Transverse colon (tissue), 4 donors: ENCODE results near the gene ALDH3A2.
A peak's percentile ranks its signal among the peaks of the same experiment; 100 is the strongest.

Experiments
- EP300 ChIP-seq: sonication (generic); formaldehyde crosslinking; IDR thresholded peaks from one replicate; pipeline ENCODE4 v1.6.1; 2017; ENCODE audit warnings: antibody characterized with exemption, low read depth
- POLR2A ChIP-seq: fragments of 450-650 bp; IDR thresholded peaks from one replicate; pipeline ENCODE4 v1.6.1; 2016; ENCODE audit warnings: antibody characterized with exemption, mild to moderate bottlenecking, moderate library complexity
- POLR2AphosphoS5 ChIP-seq, 3 donors: sonication (generic); formaldehyde crosslinking; IDR thresholded peaks; one replicate each; pipeline ENCODE4 v1.6.1; 2016; ENCODE audit warnings: antibody characterized with exemption in 3 of 3
- TF ChIP-seq, protein P1 (sequence below), 5 experiments: fragments of 200-600 bp in 3 of 5; fragments of 450-650 bp in 2 of 5; sonication (generic) in 3 of 5; IDR thresholded peaks; 1 replicate in 2 of 5; 2 replicates in 3 of 5; pipeline ENCODE4 v1.5.1; 2016 to 2017; ENCODE audit warnings: antibody characterized with exemption in 5 of 5, inconsistent platforms in 3 of 5, mild to moderate bottlenecking in 2 of 5, moderate library complexity in 1 of 5

DNA sequence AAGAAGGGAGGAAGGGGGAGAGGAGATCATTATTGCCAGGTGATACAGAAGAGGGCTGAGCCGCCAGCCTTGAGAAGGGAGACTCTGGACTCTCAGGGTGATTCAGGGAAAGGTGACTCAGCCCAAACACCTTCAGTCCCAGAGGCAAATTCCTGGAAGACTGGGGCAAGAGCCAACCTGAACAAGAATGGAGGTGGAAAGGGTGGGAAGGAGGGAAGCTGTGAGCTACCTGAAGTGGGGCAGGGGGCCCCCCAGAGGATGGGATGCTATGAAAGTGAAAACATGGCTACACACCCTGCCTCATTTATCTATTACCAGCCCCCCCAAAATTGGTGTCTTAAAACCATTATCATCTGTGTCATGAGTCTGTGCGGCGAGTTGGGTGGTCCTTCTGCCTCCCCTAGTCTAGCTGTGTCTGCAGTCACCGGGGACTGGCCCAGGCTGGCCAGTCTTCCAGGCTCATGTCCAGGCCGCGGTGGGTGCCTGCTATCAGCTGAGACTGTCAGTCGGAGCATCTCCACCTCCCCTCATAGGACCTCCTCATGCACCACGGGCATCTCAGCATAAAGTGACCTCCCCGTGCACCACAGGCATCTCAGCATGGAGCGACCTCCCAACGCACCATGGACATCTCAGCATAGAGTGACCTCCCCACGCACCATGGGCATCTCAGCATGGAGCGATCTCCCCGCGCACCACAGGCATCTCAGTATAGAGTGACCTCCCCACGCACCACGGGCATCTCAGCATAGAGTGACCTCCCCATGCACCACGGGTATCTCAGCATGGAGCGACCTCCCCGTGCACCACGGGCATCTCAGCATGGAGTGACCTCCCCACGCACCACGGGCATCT, 71.0 kb downstream of the ALDH3A2 start:
- TF ChIP-seq, protein P1, sequence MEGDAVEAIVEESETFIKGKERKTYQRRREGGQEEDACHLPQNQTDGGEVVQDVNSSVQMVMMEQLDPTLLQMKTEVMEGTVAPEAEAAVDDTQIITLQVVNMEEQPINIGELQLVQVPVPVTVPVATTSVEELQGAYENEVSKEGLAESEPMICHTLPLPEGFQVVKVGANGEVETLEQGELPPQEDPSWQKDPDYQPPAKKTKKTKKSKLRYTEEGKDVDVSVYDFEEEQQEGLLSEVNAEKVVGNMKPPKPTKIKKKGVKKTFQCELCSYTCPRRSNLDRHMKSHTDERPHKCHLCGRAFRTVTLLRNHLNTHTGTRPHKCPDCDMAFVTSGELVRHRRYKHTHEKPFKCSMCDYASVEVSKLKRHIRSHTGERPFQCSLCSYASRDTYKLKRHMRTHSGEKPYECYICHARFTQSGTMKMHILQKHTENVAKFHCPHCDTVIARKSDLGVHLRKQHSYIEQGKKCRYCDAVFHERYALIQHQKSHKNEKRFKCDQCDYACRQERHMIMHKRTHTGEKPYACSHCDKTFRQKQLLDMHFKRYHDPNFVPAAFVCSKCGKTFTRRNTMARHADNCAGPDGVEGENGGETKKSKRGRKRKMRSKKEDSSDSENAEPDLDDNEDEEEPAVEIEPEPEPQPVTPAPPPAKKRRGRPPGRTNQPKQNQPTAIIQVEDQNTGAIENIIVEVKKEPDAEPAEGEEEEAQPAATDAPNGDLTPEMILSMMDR (IDR thresholded peaks at IDR 0.05) = no peak
- peak in 1 of 3 donors; percentile 29 for TF ChIP-seq POLR2AphosphoS5 (IDR thresholded peaks at IDR 0.05)
- no peak for TF ChIP-seq EP300
- no peak for TF ChIP-seq POLR2A
